Esophagus squamous epithelium (tissue), 5 donors: ENCODE measurements around the gene TMEM161B. TPM values are rescaled to one million over a fixed set of nuclear protein-coding genes. Genes with fewer than 3 reads are reported as not detected.

Experiments used
- DNase-seq: peaks from one replicate; lab custom pipeline; 2025; lab: John Stamatoyannopoulos, UW
- H3K27ac ChIP-seq, 4 donors: fragments of 200-600 bp; sonication (generic); one replicate each; pipeline ENCODE4 v1.5.1; 2016 to 2019; ENCODE audit warnings: mild to moderate bottlenecking in 1 of 4
- H3K27me3 ChIP-seq, 4 donors: fragments of 200-600 bp; sonication (generic); 1 replicate in 3 of 4; 2 replicates in 1 of 4; pipeline versions ENCODE4 v1.5.1 to v1.6.0; 2017 to 2021; ENCODE audit warnings: antibody characterized with exemption in 1 of 4
- H3K36me3 ChIP-seq, 3 donors: fragments of 200-600 bp; sonication (generic); one replicate each; pipeline ENCODE4 v1.5.1; 2016 to 2019
- H3K4me1 ChIP-seq, 3 donors: fragments of 200-600 bp; sonication (generic); one replicate each; pipeline ENCODE4 v1.5.1; 2017 to 2019
- H3K4me3 ChIP-seq, 4 donors: fragments of 200-600 bp; sonication (generic); 1 replicate in 3 of 4; 2 replicates in 1 of 4; pipeline ENCODE4 v1.5.1; 2016 to 2019; ENCODE audit warnings: mild to moderate bottlenecking in 2 of 4, moderate library complexity in 1 of 4
- H3K9me3 ChIP-seq, 3 donors: fragments of 200-600 bp; sonication (generic); one replicate each; pipeline ENCODE4 v1.5.1; 2016 to 2019
- CTCF ChIP-seq, 6 experiments: fragments of 450-650 bp in 4 of 6; fragments of 200-600 bp in 2 of 6; sonication (generic) in 2 of 6; IDR thresholded peaks; one replicate each; pipeline ENCODE4 v1.5.1; 2016 to 2019; ENCODE audit warnings: antibody characterized with exemption in 6 of 6, mild to moderate bottlenecking in 4 of 6, moderate library complexity in 4 of 6
- POLR2A ChIP-seq, 4 donors: fragments of 450-650 bp; IDR thresholded peaks; one replicate each; pipeline ENCODE4 v1.6.1; 2017; ENCODE audit warnings: antibody characterized with exemption in 4 of 4, mild to moderate bottlenecking in 4 of 4, moderate library complexity in 3 of 4
- WGBS, 2 donors: methylation state at CpG; one replicate each; pipeline ENCODE4 v1.1.5; 2018; 5-methylcytosine and 5-hydroxymethylcytosine counted together
- intact Hi-C: fragments of 100-400 bp; cut with DNase I; formaldehyde crosslinking; loops from one replicate; pipeline ENCODE4 v1.15.0; 2022
- total RNA-seq, 4 donors: library from RNA; depleted of rRNA; stranded (reverse); fragments of >200 nt; gene quantifications; one replicate each; pipeline ENCODE4 v1.1.0, GENCODE V29; 2016
- donor health status: DM: yes; HTN: yes; CAD: no.

Gene TMEM161B
- total RNA-seq, 4 donors from 2014 or later: 5.8 to 24.2 (median 14.8) TPM

- Histone ChIP-seq H3K9me3 (no peaks in the 10 kb centered on the region), H3K27me3 (no peaks in the 10 kb centered on the region), H3K27ac (no peak overlapping the region), H3K4me1 (no peaks in the 10 kb centered on the region), H3K36me3 (peaks cover 0 to 4% (median 0%) of the 10 kb centered on the region in 3 donors), H3K4me3 (no peak overlapping the region)
- intact Hi-C loops: no loop called here
- TF ChIP-seq CTCF (IDR thresholded peaks at IDR 0.05): no peak
- no peak for DNase-seq
- 88 to 89% methylated on average over 4 of the region's 4 CpGs for WGBS, 2 donors
Measured at GRCh38 chr5:88287846-88288527, 19.3 kb upstream of the TMEM161B start.

- H3K36me3 ChIP-seq: peaks cover 0 to 11% (median 0%) of the 10 kb centered on the region in 3 donors
- H3K4me1 ChIP-seq: no peaks in the 10 kb centered on the region
- no peaks in the 10 kb centered on the region for H3K27me3 ChIP-seq
- 83 to 85% methylated on average over 3 of the region's 3 CpGs for WGBS, 2 donors
- no peak overlapping the region for H3K27ac ChIP-seq
- TF ChIP-seq POLR2A (IDR thresholded peaks at IDR 0.05) (no peak), CTCF (IDR thresholded peaks at IDR 0.05) (no peak)
- no peaks in the 10 kb centered on the region for H3K9me3 ChIP-seq
- H3K4me3 ChIP-seq: no peak overlapping the region
- intact Hi-C loops: no loop called here
- DNase-seq: no peak
Measured at GRCh38 chr5:88287302-88287701, 18.7 kb upstream of the TMEM161B start.

- TF ChIP-seq CTCF (IDR thresholded peaks at IDR 0.05): no peak
- TF ChIP-seq POLR2A (IDR thresholded peaks at IDR 0.05): no peak
- DNase-seq: no peak
- H3K27ac ChIP-seq: no peak overlapping the region
- H3K36me3 ChIP-seq: peaks cover 0 to 11% (median 0%) of the 10 kb centered on the region in 3 donors
- H3K27me3 ChIP-seq: no peaks in the 10 kb centered on the region
- H3K4me1 ChIP-seq: no peaks in the 10 kb centered on the region
- intact Hi-C loops: no loop called here
- no peaks in the 10 kb centered on the region for H3K9me3 ChIP-seq
- no peak overlapping the region for H3K4me3 ChIP-seq
Measured at GRCh38 chr5:88283690-88284089, 15.0 kb upstream of the TMEM161B start.

DNA sequence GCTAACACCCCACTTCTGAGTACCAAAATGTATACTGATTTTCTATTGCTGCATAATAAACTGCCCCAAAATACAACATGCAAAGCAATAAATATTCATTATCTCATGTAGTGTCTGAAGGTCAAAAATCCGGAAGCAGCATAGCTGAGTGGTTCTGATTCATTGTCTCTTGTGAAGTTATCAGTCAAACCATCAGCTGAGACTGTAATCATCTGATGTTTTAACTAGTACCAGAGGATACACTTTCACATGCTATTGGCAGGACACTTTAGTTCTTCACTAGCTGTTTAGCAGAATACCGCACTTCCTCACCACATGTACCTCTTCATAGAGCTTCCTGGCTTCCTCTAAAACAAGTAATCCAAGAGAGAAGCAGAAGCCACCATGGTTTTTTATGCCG, 12.7 kb upstream of the TMEM161B start:
- WGBS, 2 donors: 91 to 93% methylated on average over 3 of the region's 3 CpGs
- H3K4me1 ChIP-seq: no peaks in the 10 kb centered on the region

More for the DNA sequence above, 12.7 kb upstream of the TMEM161B start:
- intact Hi-C loops: no loop called here
- TF ChIP-seq POLR2A (IDR thresholded peaks at IDR 0.05) (no peak), CTCF (IDR thresholded peaks at IDR 0.05) (no peak)
- Histone ChIP-seq H3K4me3 (no peak overlapping the region), H3K9me3 (no peaks in the 10 kb centered on the region), H3K27ac (no peak overlapping the region), H3K36me3 (peaks cover 0 to 16% (median 0%) of the 10 kb centered on the region in 3 donors), H3K27me3 (no peaks in the 10 kb centered on the region)
- DNase-seq: no peak
